Retinal pigment epithelial cell (primary cell): ENCODE data around the gene SLC39A1.

Experiments used
- DNase-seq: peaks from one replicate; pipeline ENCODE4 v3.0.0-alpha.2; 2010; ENCODE audit warnings: low read depth
- H3K4me3 ChIP-seq: 2 replicates; pipeline ENCODE4 v1.5.1; 2011; ENCODE audit warnings: mild to moderate bottlenecking, low read length, control low read depth, moderate library complexity
- TF ChIP-seq, protein P1 (sequence below): conservative IDR thresholded peaks from 2 replicates; pipeline ENCODE4 v1.5.1; 2011; ENCODE audit warnings: low read depth, low read length, control low read depth, inconsistent platforms

Gene SLC39A1

DNA sequence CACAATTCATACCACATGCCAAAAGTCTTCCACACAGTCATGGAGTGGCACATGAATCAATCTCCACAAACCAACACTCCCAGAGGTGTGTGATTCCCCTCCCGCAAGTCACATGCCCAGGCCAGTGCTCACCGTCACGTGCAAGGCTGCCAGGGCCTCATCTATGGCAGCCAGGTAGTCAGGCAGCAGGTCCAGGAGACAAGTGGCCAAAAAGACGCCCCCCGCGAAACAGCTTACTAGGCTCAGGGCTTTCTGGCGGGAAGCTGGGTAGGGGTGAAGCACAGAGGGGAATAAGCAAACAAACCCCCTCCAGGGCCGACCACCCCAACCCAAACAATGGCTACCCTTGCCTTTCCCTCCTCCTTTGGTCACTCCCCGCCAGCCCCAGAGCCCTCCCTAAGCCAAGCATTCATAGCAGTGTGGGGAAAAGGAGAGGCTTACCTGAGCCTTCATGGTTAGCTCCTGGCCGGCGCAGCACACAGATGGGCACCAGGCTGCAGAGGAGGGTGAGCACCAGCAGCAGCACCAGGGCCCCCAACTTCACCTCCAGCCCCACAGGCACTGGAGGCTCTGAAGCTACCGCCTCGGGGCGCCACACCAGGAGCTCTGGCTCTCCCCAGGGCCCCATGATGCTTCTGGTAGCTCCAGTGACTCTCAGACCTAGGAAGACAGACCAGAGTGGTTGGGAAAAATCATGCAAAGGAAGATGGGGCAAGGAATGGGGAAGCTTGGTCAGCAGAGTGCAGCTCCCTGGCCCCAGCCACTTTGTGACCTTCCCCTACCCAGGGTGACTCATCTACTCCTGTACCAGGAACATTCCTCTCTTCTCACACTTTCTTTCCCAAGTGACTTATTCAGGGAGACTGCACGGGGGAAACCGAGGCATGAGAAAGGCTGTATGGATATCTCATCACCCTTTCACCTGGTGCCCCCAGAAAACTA is 978 bp downstream of the SLC39A1 start:
- peak overlapping the region; percentile 80 for H3K4me3 ChIP-seq
- TF ChIP-seq, protein P1, sequence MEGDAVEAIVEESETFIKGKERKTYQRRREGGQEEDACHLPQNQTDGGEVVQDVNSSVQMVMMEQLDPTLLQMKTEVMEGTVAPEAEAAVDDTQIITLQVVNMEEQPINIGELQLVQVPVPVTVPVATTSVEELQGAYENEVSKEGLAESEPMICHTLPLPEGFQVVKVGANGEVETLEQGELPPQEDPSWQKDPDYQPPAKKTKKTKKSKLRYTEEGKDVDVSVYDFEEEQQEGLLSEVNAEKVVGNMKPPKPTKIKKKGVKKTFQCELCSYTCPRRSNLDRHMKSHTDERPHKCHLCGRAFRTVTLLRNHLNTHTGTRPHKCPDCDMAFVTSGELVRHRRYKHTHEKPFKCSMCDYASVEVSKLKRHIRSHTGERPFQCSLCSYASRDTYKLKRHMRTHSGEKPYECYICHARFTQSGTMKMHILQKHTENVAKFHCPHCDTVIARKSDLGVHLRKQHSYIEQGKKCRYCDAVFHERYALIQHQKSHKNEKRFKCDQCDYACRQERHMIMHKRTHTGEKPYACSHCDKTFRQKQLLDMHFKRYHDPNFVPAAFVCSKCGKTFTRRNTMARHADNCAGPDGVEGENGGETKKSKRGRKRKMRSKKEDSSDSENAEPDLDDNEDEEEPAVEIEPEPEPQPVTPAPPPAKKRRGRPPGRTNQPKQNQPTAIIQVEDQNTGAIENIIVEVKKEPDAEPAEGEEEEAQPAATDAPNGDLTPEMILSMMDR = no peak
- no peak for DNase-seq

GRCh38 chr1:153961421-153961820 is 1.9 kb downstream of the SLC39A1 start:
- DNase-seq = no peak
- H3K4me3 ChIP-seq = peak overlapping the region; percentile 80
- TF ChIP-seq, protein P1 = no peak

DNA sequence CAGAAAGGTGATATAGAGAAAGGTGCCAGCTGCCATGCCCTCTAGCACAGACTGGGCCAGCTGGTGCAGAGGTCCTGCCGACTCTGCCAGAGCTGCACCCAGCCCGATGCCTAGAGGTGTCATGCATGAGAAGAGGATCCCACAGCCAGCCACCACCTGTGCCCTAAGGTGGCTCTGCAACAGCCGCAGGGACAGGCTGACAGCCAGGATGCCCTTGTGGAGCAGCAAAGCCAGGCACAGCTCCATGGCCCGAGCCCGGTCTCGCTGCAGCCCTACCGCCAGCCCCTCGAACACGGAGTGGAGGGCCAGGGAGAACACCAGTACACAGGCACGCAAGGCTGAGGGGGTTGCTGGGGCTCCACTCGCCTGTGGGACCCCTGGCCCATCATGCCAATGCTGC is 3.1 kb downstream of the SLC39A1 start:
- no peak for DNase-seq
- no peak overlapping the region for H3K4me3 ChIP-seq
- TF ChIP-seq, protein P1 = no peak

DNA sequence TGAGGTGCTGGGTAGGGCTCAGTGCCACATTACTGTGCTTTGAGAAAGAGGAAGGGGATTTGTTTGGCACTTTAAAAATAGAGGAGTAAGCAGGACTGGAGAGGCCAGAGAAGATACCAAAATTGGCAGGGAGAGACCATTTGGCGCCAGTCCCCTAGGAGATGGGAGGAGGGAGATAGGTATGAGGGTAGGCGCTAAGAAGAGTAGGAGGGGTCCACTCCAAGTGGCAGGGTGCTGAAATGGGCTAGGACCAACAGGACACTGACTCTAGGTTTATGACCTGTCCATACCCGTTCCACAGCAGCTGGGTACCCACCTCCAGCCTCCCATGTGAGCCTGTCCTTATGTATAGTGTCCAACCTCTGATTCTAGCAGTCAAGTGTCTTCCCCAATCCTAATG is 3.9 kb downstream of the SLC39A1 start:
- TF ChIP-seq, protein P1 = no peak
- no peak overlapping the region for H3K4me3 ChIP-seq
- DNase-seq = no peak

GRCh38 chr1:153958961-153959260 is 4.4 kb downstream of the SLC39A1 start:
- peak overlapping the region; percentile 26 for H3K4me3 ChIP-seq
- DNase-seq = no peak
- TF ChIP-seq, protein P1 = no peak

DNA sequence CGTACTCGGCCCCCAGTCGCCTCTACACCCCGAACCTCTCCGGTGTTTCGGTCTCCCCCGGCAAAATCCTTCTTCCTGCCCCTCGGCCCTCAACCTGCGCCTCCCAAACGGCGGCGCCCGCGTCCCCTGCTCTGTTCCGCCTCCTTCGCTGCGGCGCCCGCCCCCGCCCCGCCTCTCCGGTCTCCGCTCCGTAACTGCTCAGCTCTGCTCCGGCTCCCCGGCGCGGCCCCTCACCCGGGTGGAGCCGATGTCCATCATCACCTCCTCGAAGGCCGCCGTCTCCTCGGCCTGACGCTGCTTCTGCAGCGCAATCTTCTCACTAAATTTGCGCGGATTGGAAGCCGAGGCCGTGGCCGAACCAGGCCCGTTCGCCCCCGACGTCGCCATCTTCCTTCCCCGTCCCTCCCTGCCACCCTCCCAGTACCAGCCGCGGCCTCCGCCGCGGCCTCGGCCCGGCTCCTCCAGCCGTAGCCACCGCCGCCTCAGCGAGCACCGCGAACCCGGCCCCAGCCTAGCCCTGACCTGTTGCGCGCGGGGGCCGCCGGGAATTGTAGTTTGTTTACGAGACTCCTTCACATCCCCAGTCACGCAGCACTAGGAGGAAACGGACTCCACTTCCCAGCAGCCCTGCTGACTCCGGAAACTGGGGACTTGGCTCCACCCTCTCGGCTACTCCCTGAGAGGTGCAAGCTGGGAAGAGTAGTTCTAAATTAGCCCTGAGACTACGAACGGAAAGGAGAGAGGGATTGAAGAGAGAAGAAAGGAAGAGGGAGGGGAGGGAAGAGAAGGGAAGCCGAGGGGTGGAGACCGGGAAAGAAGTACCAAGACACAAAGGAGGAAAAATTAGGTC is 5.0 kb downstream of the SLC39A1 start, which contains the start of gene CRTC2:
CRTC2 (minus strand) TSS at position 502 of the 850 bp plus-strand sequence; CDS start at position 387, 115 bp downstream.
- peak; percentile 96 for DNase-seq
- TF ChIP-seq, protein P1 = no peak

More for the DNA sequence above, 5.0 kb downstream of the SLC39A1 start, which contains the start of gene CRTC2:
- peak within 1 kb of the TSS; percentile 94 for H3K4me3 ChIP-seq
